ENCODE data around the gene SEMA5A.

DNA sequence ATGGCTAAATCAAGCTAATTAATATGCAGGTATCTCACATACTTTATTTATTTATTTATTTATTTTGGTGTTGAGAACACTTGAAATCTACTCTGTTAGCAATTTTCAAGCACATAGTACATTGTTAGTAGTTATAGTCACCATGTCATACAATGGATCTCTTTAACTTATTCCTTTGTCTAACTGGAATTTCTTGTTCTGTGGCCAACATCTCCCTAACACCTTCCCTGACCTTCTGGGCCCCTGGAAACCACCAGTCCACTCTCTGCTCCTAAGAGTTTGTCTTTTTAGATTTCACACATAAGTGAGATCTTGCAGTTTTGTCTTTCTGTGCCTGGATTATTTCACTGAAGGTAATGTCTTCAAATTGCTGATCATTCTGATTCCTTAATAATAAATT, 229.1 kb downstream of the SEMA5A start:
- TF ChIP-seq, protein P1, sequence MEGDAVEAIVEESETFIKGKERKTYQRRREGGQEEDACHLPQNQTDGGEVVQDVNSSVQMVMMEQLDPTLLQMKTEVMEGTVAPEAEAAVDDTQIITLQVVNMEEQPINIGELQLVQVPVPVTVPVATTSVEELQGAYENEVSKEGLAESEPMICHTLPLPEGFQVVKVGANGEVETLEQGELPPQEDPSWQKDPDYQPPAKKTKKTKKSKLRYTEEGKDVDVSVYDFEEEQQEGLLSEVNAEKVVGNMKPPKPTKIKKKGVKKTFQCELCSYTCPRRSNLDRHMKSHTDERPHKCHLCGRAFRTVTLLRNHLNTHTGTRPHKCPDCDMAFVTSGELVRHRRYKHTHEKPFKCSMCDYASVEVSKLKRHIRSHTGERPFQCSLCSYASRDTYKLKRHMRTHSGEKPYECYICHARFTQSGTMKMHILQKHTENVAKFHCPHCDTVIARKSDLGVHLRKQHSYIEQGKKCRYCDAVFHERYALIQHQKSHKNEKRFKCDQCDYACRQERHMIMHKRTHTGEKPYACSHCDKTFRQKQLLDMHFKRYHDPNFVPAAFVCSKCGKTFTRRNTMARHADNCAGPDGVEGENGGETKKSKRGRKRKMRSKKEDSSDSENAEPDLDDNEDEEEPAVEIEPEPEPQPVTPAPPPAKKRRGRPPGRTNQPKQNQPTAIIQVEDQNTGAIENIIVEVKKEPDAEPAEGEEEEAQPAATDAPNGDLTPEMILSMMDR (IDR thresholded peaks at IDR 0.05), result no peak
- TF ChIP-seq POLR2A (IDR thresholded peaks at IDR 0.05), result no peak
